GM18868 (cell line): ENCODE data around the gene ADGRG7.

Source experiments
- ATAC-seq: cut with Tn5 transposase; IDR thresholded peaks from one replicate; pipeline ENCODE4 v1.9.1; 2021; ENCODE audit warnings: mild to moderate bottlenecking, moderate library complexity; ENCODE audit not compliant: unreplicated experiment

Gene ADGRG7

GRCh38 chr3:100697172-100697571 is 87.8 kb downstream of the ADGRG7 start:
- no peak for ATAC-seq

- ATAC-seq: no peak
Observed at GRCh38 chr3:100697723-100698285, 88.4 kb downstream of the ADGRG7 start.

- no peak for ATAC-seq
Observed at GRCh38 chr3:100698736-100699135, 89.3 kb downstream of the ADGRG7 start.

GRCh38 chr3:100700708-100701107 is 91.3 kb downstream of the ADGRG7 start:
- ATAC-seq: no peak

GRCh38 chr3:100702082-100702979 is 92.9 kb downstream of the ADGRG7 start:
- peak; percentile 67 for ATAC-seq

GRCh38 chr3:100702980-100703345 is 93.6 kb downstream of the ADGRG7 start:
- no peak for ATAC-seq

GRCh38 chr3:100703865-100704264 is 94.5 kb downstream of the ADGRG7 start:
- no peak for ATAC-seq

- no peak for ATAC-seq
Observed at GRCh38 chr3:100706365-100706764, 97.0 kb downstream of the ADGRG7 start.

GRCh38 chr3:100708644-100708988 is 99.2 kb downstream of the ADGRG7 start:
- ATAC-seq: no peak

- ATAC-seq: peak; percentile 91
Observed at GRCh38 chr3:100708989-100709841, 99.8 kb downstream of the ADGRG7 start, which contains the start of gene TFG. TFG (plus strand) TSS chr3:100709494; CDS start chr3:100713686, 4,192 bp downstream.

- no peak for ATAC-seq
Observed at GRCh38 chr3:100709842-100710260, 100.5 kb downstream of the ADGRG7 start.

- peak; percentile 60 for ATAC-seq
Observed at GRCh38 chr3:100710261-100710968, 101.0 kb downstream of the ADGRG7 start.

- ATAC-seq: no peak
Observed at GRCh38 chr3:100715176-100715575, 105.8 kb downstream of the ADGRG7 start.

- no peak for ATAC-seq
Observed at GRCh38 chr3:100717063-100717462, 107.7 kb downstream of the ADGRG7 start.

- ATAC-seq: no peak
Observed at GRCh38 chr3:100717637-100718487, 108.5 kb downstream of the ADGRG7 start.

GRCh38 chr3:100719136-100719535 is 109.7 kb downstream of the ADGRG7 start:
- ATAC-seq: no peak

GRCh38 chr3:100720426-100720825 is 111.0 kb downstream of the ADGRG7 start:
- ATAC-seq: no peak

- ATAC-seq: no peak
Observed at GRCh38 chr3:100725935-100726513, 116.6 kb downstream of the ADGRG7 start.

GRCh38 chr3:100726706-100727105 is 117.3 kb downstream of the ADGRG7 start:
- no peak for ATAC-seq

GRCh38 chr3:100730524-100730923 is 121.1 kb downstream of the ADGRG7 start:
- ATAC-seq: no peak
